ENCODE measurements around the gene TRPM4. TPM values are rescaled to one million over a fixed set of nuclear protein-coding genes. Genes with fewer than 3 reads are reported as not detected.

Gene TRPM4
- total RNA-seq, 4 donors from 2014 or later: 6.5 to 25.8 (median 11.8) TPM

- TF ChIP-seq CTCF (IDR thresholded peaks at IDR 0.05; ENCODE audit: low read depth): no peak
These were observed 36.8 kb downstream of the TRPM4 start for GRCh38 chr19:49194408-49194807.

- no peak for TF ChIP-seq CTCF (IDR thresholded peaks at IDR 0.05; ENCODE audit: low read depth)
These were observed 39.1 kb downstream of the TRPM4 start for GRCh38 chr19:49196527-49197240.

- no peak for TF ChIP-seq CTCF (IDR thresholded peaks at IDR 0.05; ENCODE audit: low read depth)
These were observed 42.8 kb downstream of the TRPM4 start for GRCh38 chr19:49200238-49200862.

- no peak for TF ChIP-seq CTCF (IDR thresholded peaks at IDR 0.05; ENCODE audit: low read depth)
These were observed 43.5 kb downstream of the TRPM4 start for GRCh38 chr19:49201042-49201441.

GRCh38 chr19:49205114-49205513 lies 47.5 kb downstream of the TRPM4 start:
- no peak for TF ChIP-seq CTCF (IDR thresholded peaks at IDR 0.05; ENCODE audit: low read depth)

GRCh38 chr19:49210108-49210900 lies 52.7 kb downstream of the TRPM4 start:
- TF ChIP-seq CTCF (IDR thresholded peaks at IDR 0.05; ENCODE audit: low read depth): no peak

GRCh38 chr19:49210901-49211451 lies 53.4 kb downstream of the TRPM4 start:
- TF ChIP-seq CTCF (IDR thresholded peaks at IDR 0.05; ENCODE audit: low read depth): no peak

Data from subcutaneous adipose tissue (tissue), 4 donors.